Mucosa of descending colon (tissue), 3 donors: ENCODE measurements around the gene MRAS. TPM values are rescaled to one million over a fixed set of nuclear protein-coding genes. Genes with fewer than 3 reads are reported as not detected.

Source experiments
- ATAC-seq: fragments of 200-7000 bp; cut with Tn5 transposase; one replicate; pipeline ENCODE4 v1.9.1; 2020; ENCODE audit warnings: mild to moderate bottlenecking, moderate library complexity
- DNase-seq, 3 donors: peaks; one replicate each; pipeline ENCODE4 v3.0.0-alpha.2; 2020
- H3K36me3 ChIP-seq: fragments of 200-600 bp; one replicate; pipeline ENCODE4 v1.8.0; 2021; ENCODE audit warnings: low read depth, mild to moderate bottlenecking
- H3K4me1 ChIP-seq: fragments of 200-600 bp; one replicate; pipeline ENCODE4 v1.8.0; 2021; ENCODE audit warnings: low read depth, mild to moderate bottlenecking
- H3K4me3 ChIP-seq: fragments of 200-600 bp; one replicate; pipeline ENCODE4 v1.8.0; 2021; ENCODE audit warnings: mild to moderate bottlenecking
- H3K9me3 ChIP-seq: fragments of 200-600 bp; one replicate; pipeline ENCODE4 v1.8.0; 2021; ENCODE audit warnings: mild to moderate bottlenecking
- CTCF ChIP-seq: fragments of 200-600 bp; IDR thresholded peaks from one replicate; pipeline ENCODE4 v1.8.0; 2022; ENCODE audit warnings: antibody characterized with exemption, mild to moderate bottlenecking
- intact Hi-C, 2 donors: fragments of 100-400 bp; cut with DNase I in 1 of 2; cut with micrococcal nuclease in 1 of 2; formaldehyde crosslinking; loops; one replicate each; pipeline versions ENCODE4 v1.11.0 to v1.11.1; 2022; cut with DNase I, micrococcal nuclease
- total RNA-seq, 3 donors: library from RNA; stranded (reverse); fragmentation: NEBNext Ultra II Directional in 2 of 3; extraction: Animal tissue kit (Norgen Biotek cat#: 25700) in 2 of 3; gene quantifications; one replicate each; pipeline versions ENCODE4 v1.2.1 to v1.2.4, GENCODE V29; 2021 to 2023
- donor health status: DM: no; HTN: no; CAD: no; lungs with moderate emphysema.
- donor health status: DM: no; HTN: no; CAD: no.
- donor health status: DM: no; HTN: yes; CAD: no.

The MRAS gene
- total RNA-seq, 3 donors from 2014 or later, result 2.5 to 37.6 (median 4.6) TPM

- DNase-seq (no peak), ATAC-seq (no peak)
- Histone ChIP-seq H3K36me3 (no peaks in the 10 kb centered on the region), H3K4me3 (no peak overlapping the region), H3K4me1 (no peaks in the 10 kb centered on the region), H3K9me3 (no peaks in the 10 kb centered on the region)
- intact Hi-C loops, result no loop called here
- no peak for TF ChIP-seq CTCF
Observed at GRCh38 chr3:138441256-138441655, 92.9 kb downstream of the MRAS start.

GRCh38 chr3:138441742-138442141 is 93.4 kb downstream of the MRAS start:
- no peaks in the 10 kb centered on the region for H3K36me3 ChIP-seq
- ATAC-seq, result no peak
- H3K4me1 ChIP-seq, result no peaks in the 10 kb centered on the region
- no peak for DNase-seq
- no peak overlapping the region for H3K4me3 ChIP-seq
- no peaks in the 10 kb centered on the region for H3K9me3 ChIP-seq
- TF ChIP-seq CTCF, result no peak
- intact Hi-C loops, result no loop called here

GRCh38 chr3:138442433-138442832 is 94.1 kb downstream of the MRAS start:
- Histone ChIP-seq H3K36me3 (no peaks in the 10 kb centered on the region), H3K9me3 (no peaks in the 10 kb centered on the region), H3K4me1 (no peaks in the 10 kb centered on the region), H3K4me3 (no peak overlapping the region)
- no peak for DNase-seq
- TF ChIP-seq CTCF, result no peak
- ATAC-seq, result no peak
- intact Hi-C loops, result no loop called here

- ATAC-seq (no peak), DNase-seq (no peak)
- Histone ChIP-seq H3K36me3 (no peaks in the 10 kb centered on the region), H3K9me3 (no peaks in the 10 kb centered on the region), H3K4me1 (no peaks in the 10 kb centered on the region), H3K4me3 (no peak overlapping the region)
- TF ChIP-seq CTCF, result no peak
- intact Hi-C loops, result no loop called here
Observed at GRCh38 chr3:138443091-138443490, 94.7 kb downstream of the MRAS start.

- intact Hi-C loops, result no loop called here
- no peak for TF ChIP-seq CTCF
- ATAC-seq (no peak), DNase-seq (no peak)
- Histone ChIP-seq H3K4me1 (no peaks in the 10 kb centered on the region), H3K4me3 (no peak overlapping the region), H3K36me3 (no peaks in the 10 kb centered on the region), H3K9me3 (no peaks in the 10 kb centered on the region)
Observed at GRCh38 chr3:138443521-138444503, 95.4 kb downstream of the MRAS start.
